OCI-LY1 (cell line): Measurements from ENCODE around the gene ALLC.

Experiments
- EZH2 ChIP-seq: fragments of 200-600 bp; sonication (generic), shearing (Covaris generic); IDR thresholded peaks from 2 replicates; pipeline ENCODE4 v1.8.0; 2017; ENCODE audit warnings: borderline replicate concordance, mixed run types, mild to moderate bottlenecking, antibody characterized with exemption, low read length, moderate library complexity, mixed read lengths
- TF ChIP-seq, protein P1 (sequence below): fragments of 200-600 bp; sonication (generic), shearing (Covaris generic); IDR thresholded peaks from 2 replicates; pipeline ENCODE4 v1.5.1; 2017; ENCODE audit warnings: mild to moderate bottlenecking, antibody characterized with exemption, low read length, moderate library complexity, mixed read lengths

DNA sequence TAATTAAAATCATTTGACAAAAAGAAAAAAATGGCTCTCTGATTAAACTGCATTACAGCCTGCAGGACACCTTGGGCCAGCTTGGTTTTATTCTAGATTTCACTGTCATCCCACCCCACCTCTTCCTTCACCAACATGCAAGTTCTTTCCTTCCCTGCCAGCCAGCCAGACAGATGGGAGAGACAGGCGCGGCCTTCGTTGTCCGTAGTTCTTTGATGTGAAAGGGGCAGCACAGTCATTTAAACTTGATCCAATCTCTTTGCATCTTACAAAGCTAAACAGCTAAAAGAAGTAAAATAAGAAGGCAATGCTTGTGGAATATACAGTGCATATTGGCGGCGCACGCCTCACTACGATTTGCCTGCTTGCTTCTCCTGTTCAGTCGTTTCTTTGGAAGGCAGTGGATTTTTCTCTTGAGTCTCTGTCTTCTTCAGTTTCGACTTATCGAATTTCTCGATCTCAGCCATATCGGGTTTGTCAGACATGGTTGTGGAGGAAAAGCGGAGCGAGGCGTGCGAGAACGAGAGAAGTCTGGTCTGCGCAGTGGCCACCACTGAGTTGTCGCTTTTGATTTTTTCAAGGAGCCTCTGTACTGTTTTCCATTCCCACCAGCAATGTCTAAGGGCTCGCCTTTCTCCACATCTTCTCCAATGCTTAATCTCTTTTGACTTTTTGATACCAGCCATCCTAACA lies 40.7 kb upstream of the ALLC start:
- TF ChIP-seq, protein P1, sequence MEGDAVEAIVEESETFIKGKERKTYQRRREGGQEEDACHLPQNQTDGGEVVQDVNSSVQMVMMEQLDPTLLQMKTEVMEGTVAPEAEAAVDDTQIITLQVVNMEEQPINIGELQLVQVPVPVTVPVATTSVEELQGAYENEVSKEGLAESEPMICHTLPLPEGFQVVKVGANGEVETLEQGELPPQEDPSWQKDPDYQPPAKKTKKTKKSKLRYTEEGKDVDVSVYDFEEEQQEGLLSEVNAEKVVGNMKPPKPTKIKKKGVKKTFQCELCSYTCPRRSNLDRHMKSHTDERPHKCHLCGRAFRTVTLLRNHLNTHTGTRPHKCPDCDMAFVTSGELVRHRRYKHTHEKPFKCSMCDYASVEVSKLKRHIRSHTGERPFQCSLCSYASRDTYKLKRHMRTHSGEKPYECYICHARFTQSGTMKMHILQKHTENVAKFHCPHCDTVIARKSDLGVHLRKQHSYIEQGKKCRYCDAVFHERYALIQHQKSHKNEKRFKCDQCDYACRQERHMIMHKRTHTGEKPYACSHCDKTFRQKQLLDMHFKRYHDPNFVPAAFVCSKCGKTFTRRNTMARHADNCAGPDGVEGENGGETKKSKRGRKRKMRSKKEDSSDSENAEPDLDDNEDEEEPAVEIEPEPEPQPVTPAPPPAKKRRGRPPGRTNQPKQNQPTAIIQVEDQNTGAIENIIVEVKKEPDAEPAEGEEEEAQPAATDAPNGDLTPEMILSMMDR: no peak
- no peak for TF ChIP-seq EZH2
